Islet of Langerhans (tissue), 1 donor: ENCODE data around the gene BAZ1B.
"Not testable (repeated sequence)": the region's sequence is repeated elsewhere in the genome, so short reads cannot be mapped to it uniquely, and the experiment has no call there.

Source experiments
- FAIRE-seq: peaks from one replicate; lab custom pipeline; 2011; peaks lifted over from hg19 to GRCh38; lab: Jason Lieb, UNC

BAZ1B gene

GRCh38 chr7:73504017-73504416 lies 18.1 kb downstream of the BAZ1B start:
- no peak for FAIRE-seq

GRCh38 chr7:73503229-73503628 lies 18.9 kb downstream of the BAZ1B start:
- FAIRE-seq = no peak

- no peak for FAIRE-seq
Observed at GRCh38 chr7:73496626-73497025, 25.5 kb downstream of the BAZ1B start.

DNA sequence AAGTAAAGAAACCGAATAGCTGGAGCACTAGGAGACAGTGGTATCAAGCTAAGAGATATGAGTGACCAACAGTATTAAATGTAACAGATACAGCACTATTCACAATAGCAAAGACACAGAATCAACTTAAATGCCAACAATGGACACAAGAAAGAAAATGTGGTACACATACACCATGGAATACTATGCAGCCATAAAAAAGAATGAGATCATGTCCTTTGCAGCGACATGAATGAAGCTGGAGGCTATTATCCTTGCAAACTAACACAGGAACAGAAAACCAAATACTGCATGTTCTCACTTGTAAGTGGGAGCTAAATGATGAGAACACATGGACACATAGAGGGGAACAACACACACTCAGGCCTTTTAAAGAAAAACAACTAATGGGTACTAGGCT lies 26.6 kb downstream of the BAZ1B start:
- FAIRE-seq = not testable (repeated sequence)

DNA sequence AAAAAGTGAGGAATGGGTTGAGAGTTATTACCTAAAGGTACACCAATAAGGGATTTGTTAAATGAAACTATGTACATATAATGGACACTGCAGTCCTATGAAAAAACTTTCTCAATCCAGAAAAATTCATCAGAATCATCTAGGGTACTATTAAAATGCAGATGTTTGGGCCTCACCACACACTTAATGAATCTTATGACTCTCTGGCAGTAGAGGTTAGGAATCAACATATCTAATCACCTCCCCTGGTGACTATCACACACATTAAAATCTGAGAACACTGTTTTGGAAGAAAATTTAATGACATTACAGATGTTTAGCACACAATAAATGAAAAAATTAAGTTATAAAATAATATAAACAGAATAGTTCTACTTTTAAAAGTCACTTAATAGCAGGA lies 32.1 kb downstream of the BAZ1B start:
- no peak for FAIRE-seq

- FAIRE-seq = no peak
Observed at GRCh38 chr7:73487486-73487885, 34.6 kb downstream of the BAZ1B start.

DNA sequence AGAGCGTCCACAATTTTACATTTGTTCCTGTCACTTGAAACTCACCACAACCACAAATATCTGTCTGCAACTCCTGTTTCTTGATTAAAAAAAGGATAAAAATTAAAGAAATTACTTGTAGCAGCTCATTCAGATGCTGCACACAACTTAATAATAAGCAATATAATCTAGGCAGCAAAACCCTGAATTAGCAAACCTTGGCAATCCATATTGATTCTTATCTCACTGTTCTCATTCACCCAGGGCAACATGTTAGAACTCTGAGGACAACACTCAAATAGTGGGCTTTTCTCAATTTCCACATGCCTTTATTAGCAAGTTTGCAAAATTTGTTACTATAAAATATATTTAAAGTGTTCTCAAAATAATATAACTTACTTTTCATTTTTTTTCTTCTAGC lies 38.9 kb downstream of the BAZ1B start:
- no peak for FAIRE-seq

DNA sequence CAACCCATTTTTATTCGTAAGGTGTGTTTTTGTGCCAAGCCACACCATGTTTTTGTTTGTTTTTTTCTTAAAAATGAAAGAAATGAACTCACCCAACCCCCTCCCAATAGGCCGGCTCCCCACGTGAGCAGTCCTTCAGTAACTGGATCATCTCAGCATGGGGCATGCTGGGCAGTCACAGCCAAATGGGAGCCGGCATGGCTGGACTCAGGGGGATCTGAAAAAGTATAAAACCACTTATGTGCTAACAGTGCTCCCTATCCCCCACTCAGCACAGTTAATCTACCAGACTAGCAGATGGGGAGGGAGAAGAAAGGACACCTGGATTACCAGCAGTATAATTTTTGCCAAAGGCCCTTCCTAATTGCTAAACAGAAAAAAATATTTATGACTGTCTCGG lies 39.3 kb downstream of the BAZ1B start:
- FAIRE-seq = no peak

GRCh38 chr7:73481521-73481920 lies 40.6 kb downstream of the BAZ1B start:
- not testable (repeated sequence) for FAIRE-seq

DNA sequence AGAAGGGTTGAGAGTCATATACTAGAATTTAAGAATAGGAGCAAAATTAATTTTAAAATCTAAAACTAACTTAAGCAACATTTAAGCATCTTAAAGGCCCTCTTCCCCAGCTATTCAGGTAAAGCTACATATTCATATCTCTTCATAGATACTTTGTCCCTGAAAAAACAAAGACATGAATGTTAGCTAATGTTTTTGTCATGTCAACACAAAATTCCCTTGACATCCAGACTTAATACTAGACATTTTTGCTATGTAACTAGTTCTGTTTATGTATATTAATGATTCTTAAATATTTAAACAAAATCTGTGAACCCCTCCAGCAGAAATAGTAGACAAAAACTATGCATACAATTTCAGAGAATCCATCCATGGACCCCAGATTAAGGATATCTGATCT lies 43.5 kb downstream of the BAZ1B start:
- FAIRE-seq = no peak

DNA sequence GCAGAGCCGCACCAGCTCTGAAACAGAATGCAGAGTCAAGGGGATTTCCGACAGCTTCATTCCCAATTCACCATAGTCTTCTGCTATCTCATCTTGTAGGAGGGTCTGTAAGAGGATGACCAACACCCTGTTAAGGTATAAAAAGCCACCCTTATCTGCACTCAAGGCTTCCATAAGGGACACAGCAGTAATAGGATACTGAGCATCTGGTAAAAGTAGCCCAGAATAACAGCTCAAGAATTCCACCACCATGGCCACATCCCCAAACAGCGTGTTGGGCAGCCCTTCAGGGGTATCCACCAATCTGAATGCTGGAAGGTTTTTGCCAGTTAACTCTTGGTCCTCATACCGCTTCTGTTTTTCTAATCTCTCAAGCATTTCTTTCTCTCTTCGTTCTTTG lies 44.7 kb downstream of the BAZ1B start:
- no peak for FAIRE-seq

GRCh38 chr7:73470208-73470607 lies 51.9 kb downstream of the BAZ1B start:
- FAIRE-seq = no peak

DNA sequence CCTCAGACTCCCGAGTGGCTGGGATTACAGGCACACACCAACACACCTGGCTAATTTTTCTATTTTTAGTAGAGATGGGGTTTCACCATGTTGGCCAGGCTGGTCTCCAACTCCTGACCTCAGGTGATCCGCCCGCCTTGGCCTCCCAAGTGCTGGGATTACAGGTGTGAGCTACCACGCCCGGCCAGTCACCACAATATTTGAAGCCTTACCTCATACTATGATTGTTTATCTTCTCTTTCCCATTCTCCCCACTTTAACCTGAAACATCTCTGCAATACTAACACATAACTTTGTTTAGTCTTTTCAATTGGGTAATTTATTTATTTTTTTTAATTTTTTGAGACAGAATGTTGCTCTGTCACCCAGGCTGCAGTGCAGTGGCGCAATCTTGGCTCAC lies 55.0 kb downstream of the BAZ1B start:
- not testable (repeated sequence) for FAIRE-seq

DNA sequence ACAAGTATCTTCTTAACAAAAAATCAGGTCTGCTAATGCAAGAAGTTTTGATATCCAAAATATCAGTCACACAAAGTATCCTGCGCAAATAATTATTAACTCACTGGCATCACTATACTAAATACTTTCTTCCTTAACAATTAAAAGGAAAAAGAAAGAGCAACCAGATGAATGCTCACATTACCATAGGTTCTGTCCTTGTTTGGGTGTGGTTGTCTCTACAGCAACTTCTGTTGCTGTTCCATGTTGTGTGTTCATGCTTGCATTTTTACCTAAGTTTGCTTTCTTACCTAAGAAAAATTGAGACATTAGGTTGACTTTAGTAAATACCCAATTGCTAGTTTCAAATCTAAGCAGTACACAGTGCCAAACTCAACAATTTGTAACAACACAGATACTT lies 56.0 kb downstream of the BAZ1B start:
- no peak for FAIRE-seq

- no peak for FAIRE-seq
Observed at GRCh38 chr7:73463966-73464365, 58.1 kb downstream of the BAZ1B start.

DNA sequence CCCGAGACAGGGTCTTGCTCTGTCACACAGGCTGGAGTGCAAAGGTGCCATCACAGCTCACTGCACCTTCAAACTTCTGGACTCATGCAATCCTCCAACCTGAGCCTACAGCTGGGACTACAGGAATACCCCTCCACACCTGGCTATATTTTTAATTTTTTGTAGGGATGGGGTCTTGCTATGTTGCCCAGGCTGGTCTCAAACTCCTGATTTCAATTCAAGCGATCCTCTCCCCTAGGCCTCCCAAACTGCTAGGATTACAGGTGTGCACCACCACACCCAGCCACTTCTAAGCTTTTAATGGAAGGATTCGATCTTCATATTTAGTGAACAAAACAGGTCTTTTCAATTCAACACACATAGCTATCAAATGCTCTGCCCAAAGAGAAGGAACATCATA lies 58.8 kb downstream of the BAZ1B start:
- no peak for FAIRE-seq

- FAIRE-seq = no peak
Observed at GRCh38 chr7:73461782-73462285, 60.3 kb downstream of the BAZ1B start.

GRCh38 chr7:73454424-73454823 lies 67.7 kb downstream of the BAZ1B start:
- FAIRE-seq = no peak

- FAIRE-seq = no peak
Observed at GRCh38 chr7:73452999-73453635, 69.0 kb downstream of the BAZ1B start.

DNA sequence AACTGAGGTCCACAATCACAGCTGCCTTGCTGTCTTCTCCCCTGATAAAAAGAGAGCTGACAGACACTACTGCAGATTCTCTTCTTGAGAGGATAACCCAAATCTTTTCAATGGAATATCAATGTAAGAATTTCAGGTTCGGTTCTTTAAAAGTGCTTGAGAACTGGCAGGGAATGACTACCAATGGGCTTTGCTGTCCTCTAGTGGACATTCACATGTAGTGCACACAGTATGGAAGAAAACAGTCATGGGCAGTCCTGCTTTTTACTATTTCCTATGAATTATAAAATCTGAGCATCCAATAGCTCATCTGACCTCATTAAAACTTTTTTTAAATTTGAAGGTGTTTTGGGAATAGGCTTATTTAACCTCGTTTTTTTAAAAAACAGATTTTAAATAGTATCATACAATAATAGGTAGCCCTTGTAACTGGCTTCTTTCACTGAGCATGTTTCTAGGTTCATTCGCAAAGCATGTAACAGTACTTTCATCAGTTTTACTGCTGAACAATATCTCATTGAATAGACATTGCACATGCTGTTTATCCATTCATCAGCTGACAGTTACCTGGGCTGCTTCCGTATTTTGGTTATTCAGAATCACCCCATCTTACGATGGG lies 70.2 kb downstream of the BAZ1B start:
- peak; percentile 79 for FAIRE-seq

DNA sequence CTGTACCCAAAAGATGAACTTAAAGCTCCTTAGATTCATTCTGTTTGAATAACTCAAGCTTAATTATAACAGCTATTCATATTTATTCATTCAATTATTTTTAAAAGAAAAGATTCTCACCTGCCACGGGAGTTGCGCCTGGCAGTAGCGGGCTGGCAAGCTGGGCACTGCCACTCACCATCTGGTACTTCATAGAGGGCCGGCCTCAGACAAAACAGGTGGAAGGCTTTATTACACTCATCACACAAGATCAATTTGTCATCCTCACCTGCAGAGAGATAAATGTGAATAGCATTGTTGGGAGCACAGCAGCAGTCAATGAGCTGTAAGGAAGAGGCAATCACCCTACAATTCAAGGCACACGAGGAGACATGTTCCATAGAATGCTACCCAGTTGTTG lies 72.7 kb downstream of the BAZ1B start:
- FAIRE-seq = peak; percentile 51

- FAIRE-seq = no peak
Observed at GRCh38 chr7:73448609-73449008, 73.5 kb downstream of the BAZ1B start.

DNA sequence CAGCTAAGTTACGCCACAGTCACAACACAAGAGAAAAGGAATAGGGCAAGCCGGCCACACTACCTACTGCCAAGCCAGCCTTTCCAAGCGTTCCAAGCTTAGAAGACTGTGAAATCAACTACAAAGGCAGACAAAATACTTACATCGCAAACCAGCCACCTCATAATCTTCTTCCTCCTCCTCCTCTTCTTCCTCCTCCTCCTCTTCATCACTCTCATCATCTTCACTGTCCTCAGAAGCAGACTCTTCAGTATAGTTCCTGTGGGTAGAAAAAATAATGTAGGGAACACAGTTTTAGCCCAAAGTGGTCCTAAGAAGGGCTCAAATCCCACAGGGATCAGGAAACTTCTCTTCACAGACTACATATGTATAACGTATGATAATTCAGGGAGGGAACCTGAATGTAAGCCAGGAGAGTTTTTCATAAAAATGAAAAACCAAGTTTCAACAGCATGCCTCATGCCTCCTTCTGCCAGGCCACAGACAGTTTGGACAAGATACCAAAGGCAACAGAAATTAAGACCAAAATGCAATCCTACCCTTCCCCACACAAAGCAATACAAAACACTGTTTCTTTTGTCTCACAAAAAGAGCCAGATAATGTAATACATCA lies 74.9 kb downstream of the BAZ1B start:
- FAIRE-seq = no peak

- no peak for FAIRE-seq
Observed at GRCh38 chr7:73446682-73447081, 75.4 kb downstream of the BAZ1B start.
